ENCODE data around the gene GRM7.

GRM7 gene

GRCh38 chr3:7160689-7161088 is 299.8 kb downstream of the GRM7 start:
- FAIRE-seq, result no peak

GRCh38 chr3:7166460-7166859 is 305.5 kb downstream of the GRM7 start:
- FAIRE-seq, result no peak

GRCh38 chr3:7171493-7171892 is 310.6 kb downstream of the GRM7 start:
- FAIRE-seq, result no peak

GRCh38 chr3:7172996-7173395 is 312.1 kb downstream of the GRM7 start:
- FAIRE-seq, result no peak

GRCh38 chr3:7188551-7188950 is 327.6 kb downstream of the GRM7 start:
- FAIRE-seq, result no peak

- FAIRE-seq, result no peak
These were observed 329.2 kb downstream of the GRM7 start for GRCh38 chr3:7190095-7190494.

GRCh38 chr3:7193269-7193668 is 332.4 kb downstream of the GRM7 start:
- no peak for FAIRE-seq

- no peak for FAIRE-seq
These were observed 333.3 kb downstream of the GRM7 start for GRCh38 chr3:7194071-7194835.

GRCh38 chr3:7195934-7196333 is 335.0 kb downstream of the GRM7 start:
- no peak for FAIRE-seq

- FAIRE-seq, result no peak
These were observed 340.9 kb downstream of the GRM7 start for GRCh38 chr3:7201784-7202183.

GRCh38 chr3:7203969-7204847 is 343.3 kb downstream of the GRM7 start:
- no peak for FAIRE-seq

GRCh38 chr3:7204848-7205156 is 343.9 kb downstream of the GRM7 start:
- FAIRE-seq, result no peak

GRCh38 chr3:7205535-7205934 is 344.6 kb downstream of the GRM7 start:
- FAIRE-seq, result no peak

- FAIRE-seq, result no peak
These were observed 345.0 kb downstream of the GRM7 start for GRCh38 chr3:7205962-7206361.

GRCh38 chr3:7207125-7207524 is 346.2 kb downstream of the GRM7 start:
- FAIRE-seq, result no peak

GRCh38 chr3:7207928-7208327 is 347.0 kb downstream of the GRM7 start:
- no peak for FAIRE-seq

- FAIRE-seq, result no peak
These were observed 348.2 kb downstream of the GRM7 start for GRCh38 chr3:7209098-7209497.

GRCh38 chr3:7211740-7212139 is 350.8 kb downstream of the GRM7 start:
- no peak for FAIRE-seq

GRCh38 chr3:7215706-7216105 is 354.8 kb downstream of the GRM7 start:
- no peak for FAIRE-seq

- no peak for FAIRE-seq
These were observed 365.5 kb downstream of the GRM7 start for GRCh38 chr3:7226393-7226792.

- FAIRE-seq, result no peak
These were observed 377.8 kb downstream of the GRM7 start for GRCh38 chr3:7238565-7239295.

GRCh38 chr3:7241584-7242302 is 380.8 kb downstream of the GRM7 start:
- no peak for FAIRE-seq

GRCh38 chr3:7242303-7242635 is 381.4 kb downstream of the GRM7 start:
- no peak for FAIRE-seq

All from islet of Langerhans (tissue), 1 donor.